Suprapubic skin (tissue), 3 donors: Measurements from ENCODE around the gene AQP3.

Source experiments
- CTCF ChIP-seq, 2 donors: fragments of 200-600 bp in 1 of 2; fragments of 450-650 bp in 1 of 2; sonication (generic) in 1 of 2; IDR thresholded peaks; one replicate each; pipeline ENCODE4 v1.5.1; 2016 to 2019; ENCODE audit warnings: antibody characterized with exemption in 2 of 2, mild to moderate bottlenecking in 1 of 2, moderate library complexity in 1 of 2
- POLR2A ChIP-seq, 2 donors: fragments of 450-650 bp; IDR thresholded peaks; one replicate each; pipeline ENCODE4 v1.6.1; 2017; ENCODE audit warnings: antibody characterized with exemption in 2 of 2, mild to moderate bottlenecking in 2 of 2, moderate library complexity in 2 of 2

- TF ChIP-seq CTCF (IDR thresholded peaks at IDR 0.05) (no peak), POLR2A (IDR thresholded peaks at IDR 0.05) (no peak)
Observed at GRCh38 chr9:33447799-33448553, 583 bp upstream of the AQP3 start.
